H1 (cell line): ENCODE results near the gene OPA3. TPM values are rescaled to one million over a fixed set of nuclear protein-coding genes. Genes with fewer than 3 reads are reported as not detected.

Source experiments
- ASH2L ChIP-seq: fragments of 200-600, 300-600 bp; sonication (generic); IDR thresholded peaks from one replicate; pipeline ENCODE4 v1.7.1; 2017; ENCODE audit warnings: low read length
- BRCA1 ChIP-seq: IDR thresholded peaks from 2 replicates; pipeline ENCODE4 v1.6.1; 2012; ENCODE audit warnings: low read depth, low read length, improper control_type of control experiment
- CHD1 ChIP-seq: IDR thresholded peaks from 2 replicates; pipeline ENCODE4 v1.6.1; 2012; ENCODE audit warnings: low read depth, low read length, improper control_type of control experiment
- CHD7 ChIP-seq: fragments of 300-600 bp; sonication (generic); IDR thresholded peaks from 2 replicates; pipeline ENCODE4 v1.7.1; 2012; ENCODE audit warnings: low read length, moderate library complexity, mild to moderate bottlenecking, inconsistent platforms; ENCODE audit not compliant: insufficient replicate concordance
- CTBP2 ChIP-seq: IDR thresholded peaks from 2 replicates; pipeline ENCODE4 v1.7.0; 2011; ENCODE audit warnings: borderline replicate concordance, mild to moderate bottlenecking, moderate library complexity, mixed read lengths, low read length; ENCODE audit not compliant: insufficient read depth, insufficient read length
- HDAC2 ChIP-seq, 2 experiments: fragments of 300-600 bp in 1 of 2; sonication (generic) in 1 of 2; IDR thresholded peaks; 2 replicates each; pipeline ENCODE4 v1.6.1; 2011 to 2012; ENCODE audit warnings: low read depth in 2 of 2, low read length in 2 of 2, mild to moderate bottlenecking in 2 of 2, moderate library complexity in 2 of 2, borderline replicate concordance in 1 of 2, inconsistent platforms in 1 of 2
- KDM1A ChIP-seq: fragments of 200-600, 300-600 bp; sonication (generic); IDR thresholded peaks from 2 replicates; pipeline ENCODE4 v1.7.1; 2016; ENCODE audit warnings: mild to moderate bottlenecking, low read length, borderline replicate concordance
- MAFK ChIP-seq: IDR thresholded peaks from 2 replicates; pipeline ENCODE4 v1.6.1; 2012; ENCODE audit warnings: low read depth, mild to moderate bottlenecking, improper control_type of control experiment, low read length
- SIN3A ChIP-seq, 2 experiments: IDR thresholded peaks in 1 of 2; conservative IDR thresholded peaks in 1 of 2; 2 replicates each; pipeline ENCODE4 v1.6.1; 2011 to 2012; ENCODE audit warnings: low read length in 2 of 2, improper control_type of control experiment in 1 of 2, low read depth in 1 of 2, mild to moderate bottlenecking in 1 of 2
- SP2 ChIP-seq: IDR thresholded peaks from 2 replicates; pipeline ENCODE4 v1.6.1; 2012; ENCODE audit warnings: mild to moderate bottlenecking, low read length, inconsistent platforms
- TCF12 ChIP-seq: IDR thresholded peaks from 2 replicates; pipeline ENCODE4 v1.6.1; 2011; ENCODE audit warnings: low read depth, mild to moderate bottlenecking, low read length
- TEAD4 ChIP-seq: IDR thresholded peaks from 2 replicates; pipeline ENCODE4 v1.6.1; 2012; ENCODE audit warnings: low read depth, low read length, inconsistent platforms, mixed read lengths
- polyA plus RNA-seq, 7 experiments: library from polyadenylated mRNA; depleted of rRNA in 3 of 7; stranded (reverse) in 5 of 7; unstranded in 2 of 7; fragments of >200 nt in 5 of 7; fragments of 200-250 nt in 2 of 7; gene quantifications; 1 replicate in 5 of 7; 2 replicates in 1 of 7; 4 replicates in 1 of 7; pipeline versions ENCODE4 v1.2.1 to v1.2.3, GENCODE V29; 2011 to 2013; ENCODE audit warnings: missing spikeins in 2 of 7, mixed read lengths in 2 of 7
- total RNA-seq: library from RNA; stranded (reverse); fragmentation: NEBNext Ultra II Directional; extraction: Animal tissue kit (Norgen Biotek cat#: 25700); gene quantifications from 2 replicates; pipeline ENCODE4 v1.2.1, GENCODE V29; 2021

Gene OPA3
- total and polyA plus RNA-seq, 2 of the 8 experiments (the other 6 are each of a cell fraction or from before 2014, with no cell fraction given) = 12.5 to 14.5 TPM

- no peak for TF ChIP-seq CHD7
- TF ChIP-seq ASH2L = no peak
- no peak for TF ChIP-seq TEAD4
- TF ChIP-seq HDAC2 (IDR thresholded peaks at IDR 0.05; ENCODE audit: borderline replicate concordance in 1 of 2, low read depth in 2 of 2, low read length in 2 of 2) = no peak
- TF ChIP-seq BRCA1 = no peak
- TF ChIP-seq SP2 = no peak
- no peak for TF ChIP-seq KDM1A
- TF ChIP-seq CTBP2 = no peak
- TF ChIP-seq MAFK = no peak
- no peak for TF ChIP-seq SIN3A (conservative IDR thresholded peaks at IDR 0.05 in 1 of 2, IDR thresholded peaks at IDR 0.05 in 1 of 2; ENCODE audit: low read depth in 1 of 2, low read length in 2 of 2)
- TF ChIP-seq CHD1 = no peak
- TF ChIP-seq TCF12 = no peak
- TF ChIP-seq, all 59 proteins: peak for 0
Measured at GRCh38 chr19:45592366-45592765, 7.8 kb upstream of the OPA3 start (continued).
